RPMI7951 (cell line): ENCODE results near the gene MPC1. TPM values are rescaled to one million over a fixed set of nuclear protein-coding genes. Genes with fewer than 3 reads are reported as not detected.
"Not testable (repeated sequence)": the region's sequence is repeated elsewhere in the genome, so short reads cannot be mapped to it uniquely, and the experiment has no call there.

Experiments
- DNase-seq: peaks from one replicate; pipeline ENCODE4 v3.0.0-alpha.2; 2012; ENCODE audit warnings: low read depth
- total RNA-seq: library from RNA; depleted of rRNA; stranded (reverse); fragments of >200 nt; shearing (Covaris generic); gene quantifications from 2 replicates; pipeline ENCODE4 v1.2.3, GENCODE V29; 2014

MPC1 gene
- total RNA-seq, 1 experiment from 2014 or later, result 70.7 TPM

- DNase-seq, result no peak
These were observed 1.4 kb downstream of the MPC1 start for GRCh38 chr6:166381381-166381732.

- no peak for DNase-seq
These were observed 2.9 kb downstream of the MPC1 start for GRCh38 chr6:166379800-166380199.

GRCh38 chr6:166379103-166379586 lies 3.6 kb downstream of the MPC1 start:
- no peak for DNase-seq

GRCh38 chr6:166377721-166378120 lies 5.0 kb downstream of the MPC1 start:
- DNase-seq, result no peak

GRCh38 chr6:166375013-166375412 lies 7.7 kb downstream of the MPC1 start:
- no peak for DNase-seq

- DNase-seq, result no peak
These were observed 12.3 kb downstream of the MPC1 start for GRCh38 chr6:166370489-166370888.

GRCh38 chr6:166369782-166370181 lies 13.0 kb downstream of the MPC1 start:
- DNase-seq, result no peak

GRCh38 chr6:166366921-166367320 lies 15.8 kb downstream of the MPC1 start:
- DNase-seq, result no peak

GRCh38 chr6:166365806-166366205 lies 16.9 kb downstream of the MPC1 start:
- no peak for DNase-seq

- peak; percentile 47 for DNase-seq
These were observed 17.5 kb downstream of the MPC1 start for GRCh38 chr6:166365221-166365620.

GRCh38 chr6:166364456-166364855 lies 18.3 kb downstream of the MPC1 start:
- no peak for DNase-seq

- not testable (repeated sequence) for DNase-seq
These were observed 20.3 kb downstream of the MPC1 start for GRCh38 chr6:166362427-166362826.

GRCh38 chr6:166361077-166361429 lies 21.7 kb downstream of the MPC1 start:
- DNase-seq, result peak; percentile 46

- DNase-seq, result peak; percentile 8
These were observed 22.3 kb downstream of the MPC1 start for GRCh38 chr6:166360243-166361076.

- no peak for DNase-seq
These were observed 27.2 kb downstream of the MPC1 start for GRCh38 chr6:166355552-166355951.

GRCh38 chr6:166354965-166355364 lies 27.8 kb downstream of the MPC1 start:
- DNase-seq, result no peak

- DNase-seq, result no peak
These were observed 28.6 kb downstream of the MPC1 start for GRCh38 chr6:166354143-166354542.

- no peak for DNase-seq
These were observed 29.2 kb downstream of the MPC1 start for GRCh38 chr6:166353507-166353906.

- no peak for DNase-seq
These were observed 29.8 kb downstream of the MPC1 start for GRCh38 chr6:166352923-166353322.

- peak; percentile 40 for DNase-seq
These were observed 30.9 kb downstream of the MPC1 start for GRCh38 chr6:166351715-166352285.

- no peak for DNase-seq
These were observed 34.3 kb downstream of the MPC1 start for GRCh38 chr6:166348305-166348949.

- DNase-seq, result no peak
These were observed 35.8 kb downstream of the MPC1 start for GRCh38 chr6:166346965-166347364.

- DNase-seq, result no peak
These were observed 36.3 kb downstream of the MPC1 start for GRCh38 chr6:166346449-166346848.
